PC-9 (cell line): ENCODE results near the gene RAB35. TPM values are rescaled to one million over a fixed set of nuclear protein-coding genes. Genes with fewer than 3 reads are reported as not detected.

ENCODE experiments used
- BruUV-seq: library from RNA; stranded (reverse); fragments of 400-500 nt; replicated peaks from 2 replicates; lab custom pipeline; 2021; lab: Mats Ljungman, UMichigan
- CTCF ChIA-PET: fragments of 300-600 bp; sonication (Branson Sonifier 250); formaldehyde crosslinking; loops from one replicate; lab custom pipeline; 2022; ENCODE audit warnings: antibody characterized with exemption; lab: Charles Lee
- POLR2A ChIA-PET: fragments of 300-600 bp; sonication (Branson Sonifier 250); formaldehyde crosslinking; loops from one replicate; lab custom pipeline; 2022; ENCODE audit warnings: antibody characterized with exemption; ENCODE audit not compliant: unreplicated experiment; lab: Charles Lee
- DNase-seq, 2 experiments: peaks; one replicate each; pipeline versions ENCODE4 v3.0.0 to v3.0.0-alpha.2; 2015 to 2022; ENCODE audit warnings: mixed read lengths in 1 of 2
- H2AFZ ChIP-seq: fragments of 200-600 bp; sonication (generic); 2 replicates; pipeline ENCODE4 v1.8.1; 2017; ENCODE audit warnings: antibody characterized with exemption
- H3F3A ChIP-seq: fragments of 200-600 bp; sonication (generic); 2 replicates; pipeline ENCODE4 v1.8.1; 2017; ENCODE audit warnings: antibody characterized with exemption, mild to moderate bottlenecking, low read depth; ENCODE audit not compliant: insufficient read depth
- H3K27ac ChIP-seq: fragments of 200-600 bp; sonication (generic); 2 replicates; pipeline ENCODE4 v1.6.1; 2016; ENCODE audit warnings: mixed run types
- H3K27me3 ChIP-seq: fragments of 200-600 bp; sonication (generic); 2 replicates; pipeline ENCODE4 v1.6.1; 2016; ENCODE audit warnings: low read depth, mixed run types; ENCODE audit not compliant: insufficient read depth
- H3K36me3 ChIP-seq: fragments of 200-600 bp; sonication (generic); 2 replicates; pipeline ENCODE4 v1.6.1; 2016; ENCODE audit warnings: low read depth, mixed run types
- H3K4me1 ChIP-seq: fragments of 200-600 bp; sonication (generic); replicated peaks from 2 replicates; pipeline ENCODE4 v1.6.1; 2016; ENCODE audit warnings: mixed run types; ENCODE audit not compliant: insufficient read depth
- H3K4me2 ChIP-seq: fragments of 200-600 bp; sonication (generic); 2 replicates; pipeline ENCODE4 v1.6.1; 2017; ENCODE audit warnings: mixed run types
- H3K4me3 ChIP-seq: fragments of 200-600 bp; sonication (generic); 2 replicates; pipeline ENCODE4 v1.6.1; 2016; ENCODE audit warnings: mixed run types
- H3K79me2 ChIP-seq: fragments of 200-600 bp; sonication (generic); 2 replicates; pipeline ENCODE4 v1.6.1; 2017; ENCODE audit warnings: low read depth, mixed run types
- H3K9me2 ChIP-seq: fragments of 200-600 bp; sonication (generic); 2 replicates; pipeline ENCODE4 v1.8.1; 2017; ENCODE audit warnings: mild to moderate bottlenecking; ENCODE audit not compliant: insufficient read depth
- H3K9me3 ChIP-seq: fragments of 200-600 bp; sonication (generic); 2 replicates; pipeline ENCODE4 v1.8.1; 2016; ENCODE audit warnings: low read depth; ENCODE audit not compliant: insufficient read depth
- H4K20me1 ChIP-seq: fragments of 200-600 bp; sonication (generic); 2 replicates; pipeline ENCODE4 v1.8.1; 2017; ENCODE audit not compliant: insufficient read depth
- EZH2 ChIP-seq: fragments of 200-600 bp; sonication (generic); IDR thresholded peaks from 2 replicates; pipeline ENCODE4 v1.8.0; 2017; ENCODE audit warnings: antibody characterized with exemption, low read depth
- intact Hi-C: fragments of 100-400 bp; cut with micrococcal nuclease; formaldehyde crosslinking; loops from one replicate; pipeline ENCODE4 v1.10.0; 2022; ENCODE audit not compliant: unreplicated experiment
- total RNA-seq: library from RNA; stranded (reverse); gene quantifications from 2 replicates; pipeline ENCODE4 v1.2.3, GENCODE V29; 2021
- TF ChIP-seq, protein P1 (sequence below): fragments of 200-600 bp; sonication (generic); conservative IDR thresholded peaks from 2 replicates; pipeline ENCODE4 v1.6.1; 2017; ENCODE audit warnings: mixed run types, antibody characterized with exemption, mild to moderate bottlenecking, moderate library complexity

RAB35 gene
- total RNA-seq, 1 experiment from 2014 or later, result 52.0 TPM

DNA sequence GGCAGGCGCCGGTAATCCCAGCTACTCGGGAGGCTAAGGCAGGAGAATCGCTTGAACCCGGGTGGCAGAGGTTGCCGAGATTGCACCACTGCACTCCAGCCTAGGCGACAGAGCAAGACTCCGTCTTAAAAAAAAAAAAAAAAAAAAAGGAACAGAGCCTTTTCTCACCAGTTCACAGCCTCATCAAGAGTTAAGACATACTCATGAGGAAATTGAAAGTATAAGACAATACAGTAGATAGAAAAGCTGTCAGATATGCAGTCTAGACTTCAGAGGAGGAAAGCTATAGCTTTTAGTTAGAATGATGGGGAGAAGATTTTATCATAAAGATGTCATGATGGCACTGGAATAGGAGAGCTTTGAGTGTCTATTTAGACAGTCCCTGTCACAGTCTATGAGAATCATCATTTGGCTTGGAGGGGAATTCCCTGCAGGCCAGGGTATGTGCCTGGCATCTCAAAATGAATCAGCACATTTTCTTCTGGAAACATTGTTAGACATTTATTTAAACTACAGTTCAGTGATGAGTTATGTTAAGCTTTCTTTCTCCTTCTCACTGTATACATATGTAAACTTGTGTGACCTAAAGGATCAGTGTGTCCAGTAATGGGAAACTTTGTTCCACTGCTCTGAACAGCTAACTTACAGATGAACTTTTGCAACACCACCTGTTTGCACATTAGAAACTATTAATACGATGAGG is 2.9 kb upstream of the RAB35 start:
- Histone ChIP-seq H3K4me1 (peaks cover 38% of the 10 kb centered on the region), H3K36me3 (no peaks in the 10 kb centered on the region), H2AFZ (no peak overlapping the region), H4K20me1 (peaks cover 11% of the 10 kb centered on the region), H3K4me2 (peak overlapping the region; percentile 97), H3K9me2 (no peaks in the 10 kb centered on the region), H3K79me2 (peaks cover 28% of the 10 kb centered on the region), H3F3A (peaks cover 48% of the 10 kb centered on the region), H3K27me3 (no peaks in the 10 kb centered on the region), H3K9me3 (no peaks in the 10 kb centered on the region), H3K4me3 (peak overlapping the region; percentile 85; the same call in 1 of the 2 replicates), H3K27ac (peak overlapping the region; percentile 69)
- no peak for DNase-seq
- POLR2A ChIA-PET, result interaction anchor here (0.6 to 0.7 kb wide), 2 partner anchors 173 to 1182 kb away, joined by 3 read pairs; no protein-coding TSS in a partner anchor
- TF ChIP-seq EZH2, result no peak
- TF ChIP-seq, protein P1, sequence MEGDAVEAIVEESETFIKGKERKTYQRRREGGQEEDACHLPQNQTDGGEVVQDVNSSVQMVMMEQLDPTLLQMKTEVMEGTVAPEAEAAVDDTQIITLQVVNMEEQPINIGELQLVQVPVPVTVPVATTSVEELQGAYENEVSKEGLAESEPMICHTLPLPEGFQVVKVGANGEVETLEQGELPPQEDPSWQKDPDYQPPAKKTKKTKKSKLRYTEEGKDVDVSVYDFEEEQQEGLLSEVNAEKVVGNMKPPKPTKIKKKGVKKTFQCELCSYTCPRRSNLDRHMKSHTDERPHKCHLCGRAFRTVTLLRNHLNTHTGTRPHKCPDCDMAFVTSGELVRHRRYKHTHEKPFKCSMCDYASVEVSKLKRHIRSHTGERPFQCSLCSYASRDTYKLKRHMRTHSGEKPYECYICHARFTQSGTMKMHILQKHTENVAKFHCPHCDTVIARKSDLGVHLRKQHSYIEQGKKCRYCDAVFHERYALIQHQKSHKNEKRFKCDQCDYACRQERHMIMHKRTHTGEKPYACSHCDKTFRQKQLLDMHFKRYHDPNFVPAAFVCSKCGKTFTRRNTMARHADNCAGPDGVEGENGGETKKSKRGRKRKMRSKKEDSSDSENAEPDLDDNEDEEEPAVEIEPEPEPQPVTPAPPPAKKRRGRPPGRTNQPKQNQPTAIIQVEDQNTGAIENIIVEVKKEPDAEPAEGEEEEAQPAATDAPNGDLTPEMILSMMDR, result no peak
- BruUV-seq, result no TSS peak
- intact Hi-C loops, result loop anchor here (5.0 kb wide), 1 partner anchor 173 kb away; the partner anchor contains the start of genes RNU4-1 and RNU4-2
- CTCF ChIA-PET, result interaction anchor here (0.6 kb wide), 1 partner anchor 82 kb away, joined by 3 read pairs; no protein-coding TSS in a partner anchor

DNA sequence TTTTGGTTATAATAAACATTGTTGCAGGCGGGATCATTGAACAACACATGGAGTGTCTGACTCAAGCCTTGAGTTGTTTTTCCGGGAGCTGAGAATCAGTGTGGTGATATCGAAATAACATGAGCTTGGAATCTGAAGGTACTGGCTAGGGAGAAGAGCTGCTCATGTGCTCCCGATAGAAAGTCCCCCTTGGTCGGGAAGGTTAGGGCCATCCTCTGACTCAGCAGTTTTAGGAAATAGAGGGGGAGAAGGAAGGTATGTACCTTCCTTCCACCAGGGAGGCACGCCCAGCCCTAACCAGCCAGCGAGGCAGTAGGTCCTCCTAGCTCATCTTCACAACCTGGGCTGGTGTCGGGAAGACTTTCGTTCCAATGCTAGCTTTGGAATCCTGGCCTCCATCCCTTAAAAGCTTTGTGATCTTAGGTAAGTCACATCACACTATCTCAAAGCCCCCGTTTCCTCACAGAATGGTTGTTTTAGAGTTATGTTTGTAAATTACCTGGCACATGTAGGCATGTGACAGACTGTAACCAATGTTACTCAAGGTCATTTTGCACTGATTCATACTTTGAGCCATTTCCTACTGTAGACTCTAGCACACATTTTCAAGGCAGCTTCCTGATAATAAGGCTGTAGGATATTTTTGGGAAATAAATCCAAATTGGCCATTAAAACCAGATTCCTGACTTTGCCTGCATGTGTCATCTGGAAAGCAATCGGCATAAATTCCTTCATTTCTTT is 1.9 kb upstream of the RAB35 start:
- TF ChIP-seq, protein P1, result no peak
- TF ChIP-seq EZH2, result no peak
- Histone ChIP-seq H3K4me1 (peaks cover 33% of the 10 kb centered on the region), H3K4me2 (peak overlapping the region; percentile 97), H3K27me3 (no peaks in the 10 kb centered on the region), H3K9me2 (no peaks in the 10 kb centered on the region), H3K4me3 (peak overlapping the region; percentile 85), H3K27ac (peak overlapping the region; percentile 69), H3K79me2 (peaks cover 38% of the 10 kb centered on the region), H2AFZ (no peak overlapping the region; the same call in 1 of the 2 replicates), H4K20me1 (peaks cover 11% of the 10 kb centered on the region), H3K36me3 (no peaks in the 10 kb centered on the region), H3K9me3 (no peaks in the 10 kb centered on the region), H3F3A (peaks cover 38% of the 10 kb centered on the region)
- no TSS peak for BruUV-seq
- peak; percentile 48 to 67 for DNase-seq
- ChIA-PET CTCF (interaction anchor here (0.6 kb wide), 1 partner anchor 8 kb away, joined by 4 read pairs; no protein-coding TSS in a partner anchor), POLR2A (interaction anchor here (0.6 to 1.2 kb wide), 4 partner anchors 82 to 394 kb away, joined by 4 to 9 read pairs (median 6); partner anchors contain the start of genes RNU4-2 and RPLP0)
- intact Hi-C loops, result loop anchor here (5.0 kb wide), 1 partner anchor 174 kb away; the partner anchor contains the start of genes RNU4-1 and RNU4-2

DNA sequence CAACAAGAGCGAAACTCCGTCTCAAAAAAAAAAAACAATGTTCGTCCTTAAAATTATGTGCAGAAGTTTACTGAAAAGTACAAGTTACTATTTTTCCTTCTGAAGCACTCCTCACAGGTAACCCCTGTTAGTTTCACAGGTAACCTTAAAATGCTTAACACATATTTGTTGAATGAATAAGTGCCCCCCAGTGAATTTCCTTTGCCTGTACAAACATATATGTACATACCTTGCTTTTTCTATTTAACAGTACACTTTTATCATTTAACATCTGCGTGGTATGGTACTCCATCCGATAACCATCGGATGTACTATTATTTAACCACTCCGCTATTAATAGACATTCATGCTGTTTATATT is 1.4 kb upstream of the RAB35 start:
- H3F3A ChIP-seq, result peaks cover 33% of the 10 kb centered on the region
- no peaks in the 10 kb centered on the region for H3K36me3 ChIP-seq
- no peaks in the 10 kb centered on the region for H3K27me3 ChIP-seq
- ChIA-PET POLR2A (interaction anchor here (0.6 to 1.2 kb wide), 4 partner anchors 83 to 177 kb away, joined by 4 to 9 read pairs (median 6); partner anchors contain the start of genes RNU4-2 and RPLP0), CTCF (interaction anchor here (0.6 kb wide), 1 partner anchor 9 kb away, joined by 4 read pairs; no protein-coding TSS in a partner anchor)
- peak in 1 of 2 experiments; percentile 48 for DNase-seq
- H3K4me1 ChIP-seq, result peaks cover 28% of the 10 kb centered on the region
- H3K4me3 ChIP-seq, result peak overlapping the region; percentile 85
- TF ChIP-seq EZH2, result no peak
- H3K79me2 ChIP-seq, result peaks cover 43% of the 10 kb centered on the region
- no peaks in the 10 kb centered on the region for H3K9me3 ChIP-seq
- H2AFZ ChIP-seq, result no peak overlapping the region
- peaks cover 11% of the 10 kb centered on the region for H4K20me1 ChIP-seq
- no TSS peak for BruUV-seq
- peak overlapping the region; percentile 97 for H3K4me2 ChIP-seq
- H3K9me2 ChIP-seq, result no peaks in the 10 kb centered on the region
- intact Hi-C loops, result loop anchor here (5.0 kb wide), 1 partner anchor 174 kb away; the partner anchor contains the start of genes RNU4-1 and RNU4-2
- H3K27ac ChIP-seq, result peak overlapping the region; percentile 69
